HepG2 (cell line): Measurements from ENCODE around the gene NFX1. TPM values are rescaled to one million over a fixed set of nuclear protein-coding genes. Genes with fewer than 3 reads are reported as not detected.

Experiments
- ATAC-seq: fragments of 200-7000 bp; cut with Tn5 transposase; 3 replicates; pipeline ENCODE4 v1.9.1; 2020; ENCODE audit warnings: mild to moderate bottlenecking, moderate library complexity
- BruUV-seq: library from RNA; stranded (reverse); fragments of 400-500 nt; replicated peaks from 2 replicates; lab custom pipeline; 2021; lab: Mats Ljungman, UMichigan
- CTCF ChIA-PET: fragments of 300-600 bp; formaldehyde crosslinking; extraction: SDS; loops from one replicate; lab custom pipeline; 2021; ENCODE audit warnings: low total read pairs, inconsistent platforms, low intra/inter-chr PET ratio; lab: Yijun Ruan, JAX
- POLR2A ChIA-PET: fragments of 350-600 bp; sonication (Branson Sonifier 250); formaldehyde crosslinking; loops from one replicate; lab custom pipeline; 2020; ENCODE audit warnings: antibody characterized with exemption, inconsistent platforms; lab: Yijun Ruan, JAX
- DNase-seq: peaks from one replicate; pipeline ENCODE4 v3.0.0-alpha.2; 2015; ENCODE audit warnings: low spot score
- FAIRE-seq: peaks from 3 replicates; lab custom pipeline; 2011; peaks lifted over from hg19 to GRCh38; lab: Jason Lieb, UNC
- H2AFZ ChIP-seq: one replicate; pipeline ENCODE4 v1.6.1; 2011; ENCODE audit warnings: low read length, inconsistent platforms
- H3K27ac ChIP-seq: fragments of 300-600 bp; 3 replicates; pipeline ENCODE4 v1.8.0; 2011; ENCODE audit warnings: mixed run types, mild to moderate bottlenecking, mixed read lengths, low read length, inconsistent platforms; ENCODE audit not compliant: insufficient read depth; ENCODE audit errors: extremely low read length
- H3K27me3 ChIP-seq, 2 experiments: fragments of 200-600 bp in 1 of 2; 2 replicates in 1 of 2; 3 replicates in 1 of 2; pipeline versions ENCODE4 v1.6.0 to v1.8.0; 2011; ENCODE audit warnings: low read length in 2 of 2, mild to moderate bottlenecking in 2 of 2, moderate library complexity in 2 of 2, inconsistent platforms in 1 of 2; ENCODE audit not compliant: insufficient read depth in 2 of 2, control insufficient read depth in 1 of 2
- H3K36me3 ChIP-seq, 2 experiments: fragments of 200-600 bp in 1 of 2; replicated peaks in 1 of 2; 2 replicates in 1 of 2; 3 replicates in 1 of 2; pipeline versions ENCODE4 v1.5.1 to v1.8.0; 2011; ENCODE audit warnings: low read length in 2 of 2, inconsistent platforms in 1 of 2; ENCODE audit not compliant: insufficient read depth in 2 of 2, control insufficient read depth in 1 of 2
- H3K4me1 ChIP-seq: 2 replicates; pipeline ENCODE4 v1.5.1; 2012; ENCODE audit warnings: low read length, inconsistent platforms; ENCODE audit not compliant: insufficient read depth
- H3K4me2 ChIP-seq: 2 replicates; pipeline ENCODE4 v1.6.0; 2011; ENCODE audit warnings: low read depth, low read length, inconsistent platforms
- H3K4me3 ChIP-seq, 3 experiments: fragments of 200-600 bp in 1 of 3; sonication (generic), shearing (Covaris generic) in 1 of 3; replicated peaks in 1 of 3; 2 replicates each; pipeline ENCODE4 v1.5.1; 2011 to 2016; ENCODE audit warnings: low read length in 3 of 3, inconsistent platforms in 2 of 3, low read depth in 2 of 3, mild to moderate bottlenecking in 2 of 3, control low read depth in 1 of 3, mixed read lengths in 1 of 3; ENCODE audit not compliant: insufficient read depth in 1 of 3
- H3K79me2 ChIP-seq: one replicate; pipeline ENCODE4 v1.6.1; 2011; ENCODE audit warnings: low read length, inconsistent platforms; ENCODE audit not compliant: insufficient read depth
- H3K9ac ChIP-seq: 2 replicates; pipeline ENCODE4 v1.6.0; 2011; ENCODE audit warnings: mild to moderate bottlenecking, low read depth, low read length, inconsistent platforms; ENCODE audit not compliant: insufficient read depth
- H3K9me3 ChIP-seq: 2 replicates; pipeline ENCODE4 v1.5.1; 2012; ENCODE audit warnings: mild to moderate bottlenecking, low read length
- H4K20me1 ChIP-seq: 2 replicates; pipeline ENCODE4 v1.6.0; 2011; ENCODE audit warnings: inconsistent platforms, mild to moderate bottlenecking, low read length, moderate library complexity; ENCODE audit not compliant: insufficient read depth
- HES4 ChIP-seq: sonication (generic); formaldehyde crosslinking; IDR thresholded peaks from 2 replicates; pipeline ENCODE4 v1.9.0; 2021; ENCODE audit warnings: mild to moderate bottlenecking, missing genetic modification reagents, borderline replicate concordance
- KLF15 ChIP-seq: sonication (generic); formaldehyde crosslinking; IDR thresholded peaks from 2 replicates; pipeline ENCODE4 v1.8.1; 2023; ENCODE audit warnings: borderline replicate concordance, mild to moderate bottlenecking, inconsistent platforms, missing genetic modification reagents, mixed read lengths
- NFRKB ChIP-seq: fragments of 450-650 bp; IDR thresholded peaks from 2 replicates; pipeline ENCODE4 v1.6.1; 2017
- PTBP1 ChIP-seq: fragments of 200-400 bp; formaldehyde crosslinking; IDR thresholded peaks from 2 replicates; pipeline ENCODE4 v1.6.1; 2018; ENCODE audit warnings: low read length, low read depth; ENCODE audit not compliant: poor library complexity, severe bottlenecking
- SMC3 ChIP-seq: IDR thresholded peaks from 2 replicates; pipeline ENCODE4 v1.6.1; 2011; ENCODE audit warnings: low read length, improper control_type of control experiment
- TEAD3 ChIP-seq: optimal IDR thresholded peaks from 2 replicates; pipeline ENCODE3; 2016; ENCODE audit warnings: borderline replicate concordance
- TSC22D2 ChIP-seq: sonication (generic); formaldehyde crosslinking; IDR thresholded peaks from 2 replicates; pipeline ENCODE4 v1.5.1; 2020; ENCODE audit warnings: missing genetic modification reagents, mild to moderate bottlenecking, borderline replicate concordance
- ZNF282 ChIP-seq: fragments of 450-650 bp; IDR thresholded peaks from 2 replicates; pipeline ENCODE4 v1.6.1; 2018; ENCODE audit not compliant: partially characterized antibody
- ZNF567 ChIP-seq: sonication (generic); formaldehyde crosslinking; IDR thresholded peaks from 2 replicates; pipeline ENCODE4 v1.8.1; 2023; ENCODE audit warnings: mild to moderate bottlenecking, missing genetic modification reagents, borderline replicate concordance
- ZNF629 ChIP-seq: sonication (generic); formaldehyde crosslinking; conservative IDR thresholded peaks from 2 replicates; pipeline ENCODE4 v1.5.0; 2020; ENCODE audit warnings: missing genetic modification reagents
- ZNF720 ChIP-seq: sonication (generic); formaldehyde crosslinking; IDR thresholded peaks from 2 replicates; pipeline ENCODE4 v1.4.0; 2020; ENCODE audit warnings: missing genetic modification reagents
- WGBS: methylation state at CpG from one replicate; pipeline ENCODE4 v1.1.6; 2017; ENCODE audit warnings: low lambda C conversion rate; 5-methylcytosine and 5-hydroxymethylcytosine counted together
- in situ Hi-C: cut with HindIII; loops from 2 replicates; pipeline ENCODE4 v1.10.0; 2017; ENCODE audit warnings: low pct_unique_long_range_greater_than_20kb; ENCODE audit not compliant: extremely low pct_ligation_motif_present
- intact Hi-C: fragments of 100-400 bp; cut with micrococcal nuclease; formaldehyde crosslinking; loops from one replicate; pipeline ENCODE4 v1.10.0; 2022; ENCODE audit not compliant: unreplicated experiment
- polyA plus RNA-seq, 8 experiments: library from polyadenylated mRNA; depleted of rRNA in 3 of 8; stranded (reverse) in 7 of 8; unstranded in 1 of 8; fragments of >200 nt; fragmentation: Illumina TruSeq in 4 of 8; extraction: Trizol in 4 of 8; gene quantifications; 2 replicates each; pipeline versions ENCODE4 v1.2.1 to v1.2.3, GENCODE V29; 2011 to 2016; ENCODE audit warnings: low read depth in 4 of 8, missing spikeins in 1 of 8, mixed read lengths in 1 of 8; ENCODE audit not compliant: insufficient read depth in 1 of 8
- total RNA-seq, 5 experiments: library from RNA; depleted of rRNA; stranded (reverse); fragments of >200 nt; fragmentation: Illumina TruSeq; extraction: Trizol; gene quantifications; 2 replicates each; pipeline ENCODE4 v1.2.3, GENCODE V29; 2016; ENCODE audit warnings: low read depth in 1 of 5
- TF ChIP-seq, protein P1 (sequence below): sonication (generic); formaldehyde crosslinking; IDR thresholded peaks from 2 replicates; pipeline ENCODE4 v1.5.0; 2020; ENCODE audit warnings: mild to moderate bottlenecking, missing genetic modification reagents, moderate library complexity
- TF ChIP-seq, protein P2 (sequence below): sonication (generic); formaldehyde crosslinking; IDR thresholded peaks from 2 replicates; pipeline ENCODE4 v1.5.0; 2020; ENCODE audit warnings: mild to moderate bottlenecking, missing genetic modification reagents

Gene NFX1
- total and polyA plus RNA-seq, 2 of the 13 experiments (the other 11 are each of a cell fraction or from before 2014, with no cell fraction given): 23.9 to 27.5 TPM

DNA sequence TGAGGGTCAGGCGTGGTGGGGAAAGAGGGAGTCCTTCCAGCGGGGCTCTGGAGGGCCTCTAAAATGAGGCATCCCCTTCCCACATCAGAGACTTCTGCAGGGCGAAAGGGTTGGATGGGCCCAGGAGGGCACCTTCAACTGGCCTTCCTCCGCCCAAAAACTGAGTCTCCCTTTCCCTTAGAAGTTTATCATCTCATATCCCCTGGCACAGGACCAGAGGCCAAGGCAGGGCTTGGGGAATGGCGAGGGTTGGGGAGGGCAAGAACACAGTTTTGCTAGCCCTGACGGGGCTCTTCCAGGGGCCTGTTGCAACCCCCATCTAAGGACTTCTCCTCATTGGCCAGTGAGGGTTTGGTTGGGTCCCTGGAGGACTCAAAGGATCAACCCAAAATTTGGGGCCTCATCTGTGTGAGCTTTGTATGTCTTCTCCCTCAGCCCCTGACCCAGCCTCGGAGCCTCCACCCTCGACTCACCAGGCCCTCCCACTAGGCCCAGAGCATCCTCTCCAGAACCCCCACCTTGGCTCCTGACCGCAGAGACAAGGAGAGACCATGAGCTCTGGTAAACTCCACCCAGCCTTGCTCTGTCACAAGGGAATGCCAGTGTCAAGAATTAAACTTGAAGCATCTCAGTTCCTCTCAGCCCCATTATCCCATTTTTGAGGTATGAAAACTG lies 87.9 kb downstream of the NFX1 start:
- 48% methylated on average over 5 of the region's 9 CpGs for WGBS
- no peaks in the 10 kb centered on the region for H4K20me1 ChIP-seq
- H3K4me1 ChIP-seq: peaks cover 57% of the 10 kb centered on the region
- H3K27me3 ChIP-seq: no peaks in the 10 kb centered on the region
- intact Hi-C loops (no loop called here), in situ Hi-C loops (loop anchor here (10.0 kb wide), 1 partner anchor 87 kb away; no protein-coding TSS in a partner anchor)
- no peak for FAIRE-seq
- no peaks in the 10 kb centered on the region for H3K9me3 ChIP-seq
- TF ChIP-seq ZNF720 (no peak), ZNF629 (peak; percentile 55)
- no peaks in the 10 kb centered on the region for H3K36me3 ChIP-seq
- H2AFZ ChIP-seq: no peak overlapping the region
- ChIA-PET CTCF (no interaction called here), POLR2A (no interaction called here)
- H3K9ac ChIP-seq: no peak overlapping the region
- H3K4me2 ChIP-seq: no peak overlapping the region
- no peak overlapping the region for H3K27ac ChIP-seq
- ATAC-seq: no peak
- no peak overlapping the region for H3K4me3 ChIP-seq
- no peak for DNase-seq
- H3K79me2 ChIP-seq: no peaks in the 10 kb centered on the region
- BruUV-seq: no TSS peak

DNA sequence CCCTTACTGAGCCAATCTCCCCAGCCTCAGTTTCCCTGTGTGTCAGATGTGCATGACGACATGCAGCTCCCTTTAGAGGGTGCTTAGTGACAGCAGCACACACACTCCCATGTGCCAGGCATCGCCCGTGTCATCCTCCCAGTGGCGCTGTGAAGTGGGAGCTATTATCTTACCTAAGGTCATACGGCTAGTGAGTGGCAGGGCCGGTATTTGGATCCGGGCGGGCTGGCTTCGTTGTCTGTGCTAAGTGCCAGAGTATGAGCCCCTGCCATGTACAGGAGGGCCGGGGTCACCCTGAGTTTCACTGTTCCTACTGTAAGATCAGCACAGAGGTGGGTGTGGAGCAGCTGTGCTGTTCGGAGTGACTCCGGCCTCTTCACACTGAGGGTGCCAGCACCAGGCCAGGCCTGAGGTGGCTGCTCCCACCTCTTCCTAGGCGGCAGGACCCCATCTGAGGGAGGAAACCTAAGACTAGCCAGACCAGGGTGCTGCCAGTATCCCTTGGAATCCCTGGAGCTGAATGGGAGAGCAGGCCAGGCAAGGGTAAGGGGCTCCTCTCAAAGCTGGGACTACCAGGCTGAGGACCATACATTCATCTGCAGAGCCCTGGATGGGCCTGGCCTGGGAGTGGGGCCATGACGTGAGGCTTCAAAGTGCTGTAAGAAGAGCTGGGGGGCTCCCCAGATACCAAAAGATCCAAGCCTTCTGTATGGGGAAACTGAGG lies 89.5 kb downstream of the NFX1 start:
- POLR2A ChIA-PET: interaction anchor here (0.7 kb wide), 1 partner anchor 23 kb away, joined by 3 read pairs; no protein-coding TSS in a partner anchor
- CTCF ChIA-PET: no interaction called here
- no peaks in the 10 kb centered on the region for H3K79me2 ChIP-seq
- no peaks in the 10 kb centered on the region for H4K20me1 ChIP-seq
- no peaks in the 10 kb centered on the region for H3K36me3 ChIP-seq
- no peaks in the 10 kb centered on the region for H3K9me3 ChIP-seq
- H3K4me2 ChIP-seq: no peak overlapping the region
- H3K27ac ChIP-seq: no peak overlapping the region
- no TSS peak for BruUV-seq
- ATAC-seq: peak; percentile 18
- H3K4me1 ChIP-seq: peaks cover 44% of the 10 kb centered on the region
- H3K27me3 ChIP-seq: no peaks in the 10 kb centered on the region
- no peak for DNase-seq
- H3K4me3 ChIP-seq: no peak overlapping the region
- whole genome bisulfite sequencing: 38% methylated on average over 1 of the region's 14 CpGs
- no peak overlapping the region for H3K9ac ChIP-seq
- in situ Hi-C loops (loop anchor here (10.0 kb wide), 1 partner anchor 85 kb away; no protein-coding TSS in a partner anchor), intact Hi-C loops (loop anchor here (2.0 kb wide), 1 partner anchor 15 kb away; no protein-coding TSS in a partner anchor)
- no peak overlapping the region for H2AFZ ChIP-seq
- no peak for FAIRE-seq
- no peak for TF ChIP-seq TSC22D2
- TF ChIP-seq, protein P1, sequence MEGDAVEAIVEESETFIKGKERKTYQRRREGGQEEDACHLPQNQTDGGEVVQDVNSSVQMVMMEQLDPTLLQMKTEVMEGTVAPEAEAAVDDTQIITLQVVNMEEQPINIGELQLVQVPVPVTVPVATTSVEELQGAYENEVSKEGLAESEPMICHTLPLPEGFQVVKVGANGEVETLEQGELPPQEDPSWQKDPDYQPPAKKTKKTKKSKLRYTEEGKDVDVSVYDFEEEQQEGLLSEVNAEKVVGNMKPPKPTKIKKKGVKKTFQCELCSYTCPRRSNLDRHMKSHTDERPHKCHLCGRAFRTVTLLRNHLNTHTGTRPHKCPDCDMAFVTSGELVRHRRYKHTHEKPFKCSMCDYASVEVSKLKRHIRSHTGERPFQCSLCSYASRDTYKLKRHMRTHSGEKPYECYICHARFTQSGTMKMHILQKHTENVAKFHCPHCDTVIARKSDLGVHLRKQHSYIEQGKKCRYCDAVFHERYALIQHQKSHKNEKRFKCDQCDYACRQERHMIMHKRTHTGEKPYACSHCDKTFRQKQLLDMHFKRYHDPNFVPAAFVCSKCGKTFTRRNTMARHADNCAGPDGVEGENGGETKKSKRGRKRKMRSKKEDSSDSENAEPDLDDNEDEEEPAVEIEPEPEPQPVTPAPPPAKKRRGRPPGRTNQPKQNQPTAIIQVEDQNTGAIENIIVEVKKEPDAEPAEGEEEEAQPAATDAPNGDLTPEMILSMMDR: 0 out of 2 replicates have a peak, but pooled peaks have one; percentile 3
- TF ChIP-seq PTBP1: no peak
- TF ChIP-seq HES4 (CRISPR knock-in tag): 0 out of 2 replicates have a peak, but pooled peaks have one; percentile 7
- peak; percentile 8 for TF ChIP-seq TEAD3 (CRISPR knock-in tag)
- no peak for TF ChIP-seq ZNF282
- TF ChIP-seq NFRKB: no peak
- TF ChIP-seq, protein P2, sequence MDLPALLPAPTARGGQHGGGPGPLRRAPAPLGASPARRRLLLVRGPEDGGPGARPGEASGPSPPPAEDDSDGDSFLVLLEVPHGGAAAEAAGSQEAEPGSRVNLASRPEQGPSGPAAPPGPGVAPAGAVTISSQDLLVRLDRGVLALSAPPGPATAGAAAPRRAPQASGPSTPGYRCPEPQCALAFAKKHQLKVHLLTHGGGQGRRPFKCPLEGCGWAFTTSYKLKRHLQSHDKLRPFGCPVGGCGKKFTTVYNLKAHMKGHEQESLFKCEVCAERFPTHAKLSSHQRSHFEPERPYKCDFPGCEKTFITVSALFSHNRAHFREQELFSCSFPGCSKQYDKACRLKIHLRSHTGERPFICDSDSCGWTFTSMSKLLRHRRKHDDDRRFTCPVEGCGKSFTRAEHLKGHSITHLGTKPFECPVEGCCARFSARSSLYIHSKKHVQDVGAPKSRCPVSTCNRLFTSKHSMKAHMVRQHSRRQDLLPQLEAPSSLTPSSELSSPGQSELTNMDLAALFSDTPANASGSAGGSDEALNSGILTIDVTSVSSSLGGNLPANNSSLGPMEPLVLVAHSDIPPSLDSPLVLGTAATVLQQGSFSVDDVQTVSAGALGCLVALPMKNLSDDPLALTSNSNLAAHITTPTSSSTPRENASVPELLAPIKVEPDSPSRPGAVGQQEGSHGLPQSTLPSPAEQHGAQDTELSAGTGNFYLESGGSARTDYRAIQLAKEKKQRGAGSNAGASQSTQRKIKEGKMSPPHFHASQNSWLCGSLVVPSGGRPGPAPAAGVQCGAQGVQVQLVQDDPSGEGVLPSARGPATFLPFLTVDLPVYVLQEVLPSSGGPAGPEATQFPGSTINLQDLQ (CRISPR knock-in tag): no peak
- 0 out of 2 replicates have a peak, but pooled peaks have one; percentile 6 for TF ChIP-seq SMC3
- no peak for TF ChIP-seq ZNF567
- TF ChIP-seq KLF15 (CRISPR knock-in tag): no peak
